ENCODE data around the gene COL3A1. TPM values are rescaled to one million over a fixed set of nuclear protein-coding genes. Genes with fewer than 3 reads are reported as not detected.

Gene COL3A1
- total and polyA plus RNA-seq, 2 of the 8 experiments (the other 6 are each of a cell fraction or from before 2014, with no cell fraction given): 0.07 to 0.11 TPM

DNA sequence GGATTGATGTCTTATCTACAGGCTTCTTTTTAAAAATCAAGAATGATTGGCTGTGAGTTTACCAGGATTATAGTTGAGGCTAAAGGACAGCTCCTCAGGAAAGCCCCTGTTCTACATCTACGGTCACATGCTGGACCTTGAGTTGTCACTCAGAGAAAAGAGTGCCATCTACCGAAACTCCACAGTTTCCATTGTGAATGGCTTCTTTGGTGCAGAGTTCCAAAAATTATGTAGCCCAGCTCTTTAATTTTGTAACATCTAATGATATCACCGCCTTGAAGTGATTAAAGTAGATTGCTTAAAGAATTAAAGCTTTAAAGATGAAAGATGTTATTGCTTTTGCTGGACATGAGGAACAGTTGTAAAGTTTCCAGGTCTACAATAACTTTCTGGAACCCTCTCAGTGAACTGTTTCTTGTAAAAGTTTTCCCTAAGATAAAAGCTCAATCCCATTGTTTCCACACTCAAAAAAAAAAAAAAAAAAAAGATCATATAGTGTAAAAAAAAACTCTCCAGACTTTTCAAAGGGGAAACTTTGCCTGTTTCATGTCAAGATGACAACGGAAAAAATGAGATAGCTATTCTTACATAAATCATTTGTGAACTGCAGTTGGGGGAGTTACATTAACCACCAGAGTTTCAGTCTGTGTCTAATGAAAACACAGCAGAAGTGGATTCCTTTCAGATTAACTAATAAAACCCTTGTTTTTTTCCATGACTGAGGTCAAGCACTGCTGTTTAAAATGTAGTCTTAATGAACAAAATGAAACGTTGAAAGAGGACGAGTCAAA, 4.3 kb downstream of the COL3A1 start:
- Histone ChIP-seq H3K4ac (replicated peaks; ENCODE audit: insufficient read length, low read depth, low read length) (no peak overlapping the region), H3K27me3 (replicated peaks in 1 of 4; ENCODE audit: control insufficient read depth in 3 of 4, extremely low read depth in 1 of 4, insufficient read depth in 3 of 4, low read length in 3 of 4) (no peaks in the 10 kb centered on the region), H2BK20ac (ENCODE audit: low read length) (no peak overlapping the region), H3K4me2 (ENCODE audit: insufficient read depth in 1 of 2, low read depth in 2 of 2, low read length in 2 of 2) (no peak overlapping the region), H3K4me1 (replicated peaks in 1 of 4; ENCODE audit: control insufficient read depth in 3 of 4, insufficient read depth in 4 of 4, low read length in 3 of 4) (no peaks in the 10 kb centered on the region), H3K9me3 (ENCODE audit: insufficient read depth in 2 of 2, low read depth in 1 of 2, low read length in 1 of 2) (no peaks in the 10 kb centered on the region), H3K79me1 (ENCODE audit: low read depth, low read length) (no peaks in the 10 kb centered on the region), H2BK15ac (ENCODE audit: low read length) (no peak overlapping the region), H3K27ac (ENCODE audit: low read depth, low read length) (no peak overlapping the region), H2AK5ac (ENCODE audit: low read depth, low read length) (no peak overlapping the region), H3K18ac (ENCODE audit: extremely low read depth, low read length) (no peak overlapping the region), H3K79me2 (ENCODE audit: control insufficient read depth in 1 of 2, insufficient read depth in 2 of 2, low read length in 2 of 2) (no peaks in the 10 kb centered on the region), H3K23me2 (ENCODE audit: low read depth, low read length) (no peaks in the 10 kb centered on the region; the same call in 1 of the 2 replicates), H3K23ac (ENCODE audit: insufficient read length) (no peak overlapping the region), H2BK120ac (replicated peaks; ENCODE audit: low read depth, low read length) (no peak overlapping the region), H4K5ac (ENCODE audit: insufficient read length, low read depth, low read length) (no peak overlapping the region), H2BK5ac (ENCODE audit: low read depth, low read length) (no peak overlapping the region), H2BK12ac (ENCODE audit: low read depth, low read length) (no peak overlapping the region), H4K20me1 (replicated peaks in 1 of 2; ENCODE audit: control insufficient read depth in 1 of 2, insufficient read depth in 2 of 2, low read length in 2 of 2) (no peaks in the 10 kb centered on the region), H4K91ac (replicated peaks; ENCODE audit: insufficient read length, low read length) (no peak overlapping the region), H4K8ac (ENCODE audit: extremely low read depth, insufficient read depth, low read length) (no peak overlapping the region), H3K4me3 (ENCODE audit: extremely low read depth in 1 of 4, insufficient read depth in 2 of 4, low read depth in 3 of 4, low read length in 4 of 4) (no peak overlapping the region), H3K14ac (ENCODE audit: insufficient read length) (no peak overlapping the region), H3K9ac (replicated peaks in 1 of 4; ENCODE audit: extremely low read depth in 1 of 4, low read depth in 3 of 4, low read length in 3 of 4) (peak overlapping the region in 1 of 4 experiments; percentile 34; a peak in 1 of 7 replicates), H3K56ac (replicated peaks; ENCODE audit: insufficient read length, low read depth, low read length) (no peak overlapping the region), H3K36me3 (ENCODE audit: control insufficient read depth in 2 of 4, insufficient read depth in 4 of 4, low read length in 3 of 4) (no peaks in the 10 kb centered on the region), H2AFZ (ENCODE audit: low read length) (no peak overlapping the region)
- no peak for DNase-seq (ENCODE audit: low read depth in 1 of 2, low spot score in 2 of 2)
- ChIA-PET POLR2A (ENCODE audit: partially characterized antibody) (no interaction called here), CTCF (ENCODE audit: partially characterized antibody) (interaction anchor here (0.7 to 1.6 kb wide), 5 partner anchors 9 to 453 kb away, joined by 3 to 6 read pairs (median 3); no protein-coding TSS in a partner anchor)
- FAIRE-seq: peak; percentile 68
- TF ChIP-seq CBX8 (IDR thresholded peaks at IDR 0.05; ENCODE audit: borderline replicate concordance, low read depth, low read length) (no peak), ASH2L (IDR thresholded peaks at IDR 0.05; ENCODE audit: low read length) (no peak), RAD21 (IDR thresholded peaks at IDR 0.05 in 1 of 2, conservative IDR thresholded peaks at IDR 0.05 in 1 of 2; ENCODE audit: low read depth in 2 of 2, low read length in 2 of 2) (peak; percentile 46 to 47), RXRA (IDR thresholded peaks at IDR 0.05; ENCODE audit: insufficient read depth, low read depth, low read length) (no peak), RFX5 (IDR thresholded peaks at IDR 0.05; ENCODE audit: borderline replicate concordance, low read depth, low read length) (no peak)
- TF ChIP-seq, protein P1, sequence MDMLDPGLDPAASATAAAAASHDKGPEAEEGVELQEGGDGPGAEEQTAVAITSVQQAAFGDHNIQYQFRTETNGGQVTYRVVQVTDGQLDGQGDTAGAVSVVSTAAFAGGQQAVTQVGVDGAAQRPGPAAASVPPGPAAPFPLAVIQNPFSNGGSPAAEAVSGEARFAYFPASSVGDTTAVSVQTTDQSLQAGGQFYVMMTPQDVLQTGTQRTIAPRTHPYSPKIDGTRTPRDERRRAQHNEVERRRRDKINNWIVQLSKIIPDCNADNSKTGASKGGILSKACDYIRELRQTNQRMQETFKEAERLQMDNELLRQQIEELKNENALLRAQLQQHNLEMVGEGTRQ (IDR thresholded peaks at IDR 0.05; ENCODE audit: low read length): peak; percentile 22; the same call in 1 of the 2 replicates
- 74% methylated on average over 6 of the region's 6 CpGs; no CpG with 5 or more reads in 1 of the 2 experiments for WGBS, 2 experiments (ENCODE audit: extremely low coverage in 1 of 2, insufficient coverage in 1 of 2, insufficient read length in 1 of 2, insufficient replicate concordance in 2 of 2, low coverage in 1 of 2, low lambda C conversion rate in 2 of 2, missing lambda C conversion rate in 1 of 2)

Measured in H1 (cell line).